ENCODE results near the gene LCNL1.

DNA sequence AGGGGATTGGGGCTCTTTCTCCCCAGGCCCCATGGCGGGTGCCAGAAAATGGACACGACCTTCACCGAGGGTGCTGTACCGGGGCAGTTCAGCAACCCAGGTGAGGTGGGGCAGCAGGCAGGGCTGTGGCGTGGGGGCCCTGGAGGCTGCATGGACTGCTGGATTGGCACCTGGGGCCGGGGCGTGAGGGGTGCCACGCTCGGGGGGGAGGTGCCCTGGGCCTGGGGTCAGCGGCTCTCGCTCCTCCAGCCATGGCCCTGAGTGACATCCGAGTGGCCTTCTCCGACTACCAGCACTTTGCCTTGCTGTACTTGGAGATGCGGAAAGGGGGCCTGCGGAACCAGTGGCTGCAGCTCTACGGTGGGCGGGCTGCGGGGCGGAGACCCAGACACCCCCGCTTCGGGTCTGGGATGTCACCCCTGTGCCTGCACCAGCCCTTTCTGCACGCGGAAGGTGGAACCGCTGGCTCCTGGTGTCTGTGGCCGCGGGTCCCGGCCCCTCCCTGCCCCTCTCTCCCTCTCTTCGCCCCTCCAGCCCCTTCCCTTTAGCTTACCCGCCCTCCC is 1.8 kb downstream of the LCNL1 start:
- TF ChIP-seq, protein P1, sequence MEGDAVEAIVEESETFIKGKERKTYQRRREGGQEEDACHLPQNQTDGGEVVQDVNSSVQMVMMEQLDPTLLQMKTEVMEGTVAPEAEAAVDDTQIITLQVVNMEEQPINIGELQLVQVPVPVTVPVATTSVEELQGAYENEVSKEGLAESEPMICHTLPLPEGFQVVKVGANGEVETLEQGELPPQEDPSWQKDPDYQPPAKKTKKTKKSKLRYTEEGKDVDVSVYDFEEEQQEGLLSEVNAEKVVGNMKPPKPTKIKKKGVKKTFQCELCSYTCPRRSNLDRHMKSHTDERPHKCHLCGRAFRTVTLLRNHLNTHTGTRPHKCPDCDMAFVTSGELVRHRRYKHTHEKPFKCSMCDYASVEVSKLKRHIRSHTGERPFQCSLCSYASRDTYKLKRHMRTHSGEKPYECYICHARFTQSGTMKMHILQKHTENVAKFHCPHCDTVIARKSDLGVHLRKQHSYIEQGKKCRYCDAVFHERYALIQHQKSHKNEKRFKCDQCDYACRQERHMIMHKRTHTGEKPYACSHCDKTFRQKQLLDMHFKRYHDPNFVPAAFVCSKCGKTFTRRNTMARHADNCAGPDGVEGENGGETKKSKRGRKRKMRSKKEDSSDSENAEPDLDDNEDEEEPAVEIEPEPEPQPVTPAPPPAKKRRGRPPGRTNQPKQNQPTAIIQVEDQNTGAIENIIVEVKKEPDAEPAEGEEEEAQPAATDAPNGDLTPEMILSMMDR (conservative IDR thresholded peaks at IDR 0.05; ENCODE audit: low read length) = no peak
- TF ChIP-seq EZH2phosphoT487 (IDR thresholded peaks at IDR 0.05; ENCODE audit: borderline replicate concordance) = no peak

Measured in Loucy (cell line).